Fibroblast of lung (primary cell): Measurements from ENCODE around the gene NES. TPM values are rescaled to one million over a fixed set of nuclear protein-coding genes. Genes with fewer than 3 reads are reported as not detected.

Experiments used
- DNase-seq, 2 donors: peaks; one replicate each; pipeline versions ENCODE4 v3.0.0 to v3.0.0-alpha.2; 2010; ENCODE audit warnings: low read depth in 2 of 2
- H2AFZ ChIP-seq: 2 replicates; pipeline ENCODE4 v1.5.1; 2012; ENCODE audit warnings: low read length, control low read depth, inconsistent platforms
- H3K27ac ChIP-seq: 2 replicates; pipeline ENCODE4 v1.5.1; 2011; ENCODE audit warnings: low read length, control low read depth; ENCODE audit not compliant: insufficient read depth
- H3K27me3 ChIP-seq: 2 replicates; pipeline ENCODE4 v1.5.1; 2011; ENCODE audit warnings: mild to moderate bottlenecking, low read length; ENCODE audit not compliant: control insufficient read depth, insufficient read depth
- H3K36me3 ChIP-seq: 2 replicates; pipeline ENCODE4 v1.5.1; 2011; ENCODE audit warnings: low read length; ENCODE audit not compliant: control insufficient read depth, insufficient read depth
- H3K4me1 ChIP-seq: 2 replicates; pipeline ENCODE4 v1.5.1; 2011; ENCODE audit warnings: low read length; ENCODE audit not compliant: control insufficient read depth, insufficient read depth; ENCODE audit errors: extremely low read depth
- H3K4me2 ChIP-seq: 2 replicates; pipeline ENCODE4 v1.5.1; 2011; ENCODE audit warnings: low read length, control low read depth; ENCODE audit not compliant: insufficient read depth; ENCODE audit errors: extremely low read depth
- H3K4me3 ChIP-seq, 4 experiments: fragments of 200-600 bp in 1 of 4; sonication (generic) in 1 of 4; replicated peaks in 1 of 4; 2 replicates each; pipeline ENCODE4 v1.5.1; 2011 to 2016; ENCODE audit warnings: low read length in 4 of 4, low read depth in 3 of 4, mild to moderate bottlenecking in 3 of 4, control low read depth in 2 of 4, inconsistent platforms in 1 of 4, mixed read lengths in 1 of 4; ENCODE audit not compliant: insufficient read depth in 1 of 4; ENCODE audit errors: control extremely low read depth in 1 of 4
- H3K79me2 ChIP-seq: 2 replicates; pipeline ENCODE4 v1.5.1; 2012; ENCODE audit warnings: mild to moderate bottlenecking, low read length, inconsistent platforms; ENCODE audit not compliant: control insufficient read depth, insufficient read depth
- H3K9ac ChIP-seq: 2 replicates; pipeline ENCODE4 v1.5.1; 2011; ENCODE audit warnings: mild to moderate bottlenecking, low read length, control low read depth; ENCODE audit not compliant: insufficient read depth
- H3K9me3 ChIP-seq: 2 replicates; pipeline ENCODE4 v1.5.1; 2012; ENCODE audit warnings: low read depth, low read length; ENCODE audit not compliant: control insufficient read depth, insufficient read depth
- H4K20me1 ChIP-seq: 2 replicates; pipeline ENCODE4 v1.5.1; 2011; ENCODE audit warnings: low read length; ENCODE audit not compliant: control insufficient read depth, insufficient read depth; ENCODE audit errors: extremely low read depth
- EZH2 ChIP-seq: IDR thresholded peaks from 2 replicates; pipeline ENCODE4 v1.5.1; 2012; ENCODE audit warnings: low read length, control low read depth, mild to moderate bottlenecking; ENCODE audit errors: missing control alignments
- polyA plus RNA-seq, 2 donors: library from polyadenylated mRNA; depleted of rRNA in 1 of 2; stranded (reverse) in 1 of 2; unstranded in 1 of 2; fragments of >200 nt; gene quantifications; 2 replicates each; pipeline ENCODE4 v1.2.1, GENCODE V29; 2011 to 2012; ENCODE audit warnings: missing spikeins in 1 of 2
- total RNA-seq: library from RNA; depleted of rRNA; stranded (reverse); fragments of >200 nt; gene quantifications from 2 replicates; pipeline ENCODE4 v1.2.1, GENCODE V29; 2014
- TF ChIP-seq, protein P1 (sequence below), 2 donors: IDR thresholded peaks in 1 of 2; conservative IDR thresholded peaks in 1 of 2; 1 replicate in 1 of 2; 2 replicates in 1 of 2; pipeline ENCODE4 v1.5.1; 2011 to 2012; ENCODE audit warnings: low read length in 2 of 2, control low read depth in 1 of 2, inconsistent platforms in 1 of 2, low read depth in 1 of 2, mild to moderate bottlenecking in 1 of 2

The NES gene
- total and polyA plus RNA-seq, 2 donors (not counting 1 experiment from before 2014, with no cell fraction given): 34.6 to 87.4 TPM

DNA sequence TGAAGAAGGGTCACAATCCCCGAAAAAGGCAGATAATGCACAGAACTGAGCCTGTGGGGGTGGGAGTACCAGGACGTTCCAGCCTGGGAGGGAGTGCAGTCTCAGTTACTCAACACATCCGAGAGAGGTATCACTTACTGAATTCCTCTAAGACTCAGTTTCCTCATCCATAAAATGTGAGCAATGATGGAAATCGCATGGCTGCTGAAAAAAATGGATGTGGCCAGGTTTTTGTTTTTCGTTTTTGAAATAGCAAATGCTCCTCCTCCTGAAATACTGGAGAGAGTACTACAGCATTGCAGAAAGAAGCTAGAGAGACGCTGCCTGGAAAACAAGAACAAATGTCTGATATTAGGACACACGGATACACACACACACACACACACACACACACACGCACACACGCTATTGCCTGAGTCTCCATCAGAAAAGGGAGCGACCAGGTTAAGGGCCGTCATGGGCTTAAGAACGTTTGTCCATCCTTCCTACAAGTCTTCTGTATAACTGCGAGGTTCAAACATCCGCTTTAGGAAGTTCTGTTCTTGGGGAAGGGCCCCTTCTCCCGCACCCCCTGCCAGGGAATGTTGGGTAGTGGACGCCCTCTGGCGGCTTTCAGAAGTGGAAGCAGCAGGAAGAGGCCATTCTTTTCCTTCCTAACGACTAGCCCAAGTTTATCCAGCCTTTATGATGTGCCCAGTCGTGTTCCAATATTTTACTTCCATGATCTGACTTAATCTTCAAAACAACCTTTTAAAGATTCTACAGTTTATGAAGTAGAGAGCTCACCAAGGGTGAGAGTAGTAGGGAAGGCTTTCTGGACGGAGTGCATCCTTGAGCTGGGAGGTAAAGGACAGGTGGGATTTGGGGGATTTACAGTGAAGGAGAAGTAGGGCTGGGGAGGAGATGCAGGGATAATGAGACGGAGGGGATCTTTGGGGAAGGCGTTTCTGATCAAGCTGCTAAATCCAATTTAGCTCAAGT, 699 bp upstream of the NES start:
- Histone ChIP-seq H3K79me2 (peaks cover 38% of the 10 kb centered on the region), H3K9ac (no peak overlapping the region), H3K27ac (peak overlapping the region; percentile 22), H3K4me3 (peak overlapping the region in 3 of 4 experiments; percentile 30 to 70 (median 55)), H3K36me3 (peaks cover 6% of the 10 kb centered on the region), H3K4me2 (peak overlapping the region; percentile 69), H3K4me1 (peaks cover 21% of the 10 kb centered on the region), H2AFZ (peak overlapping the region; percentile 66), H3K27me3 (no peaks in the 10 kb centered on the region), H3K9me3 (no peaks in the 10 kb centered on the region), H4K20me1 (no peaks in the 10 kb centered on the region)
- TF ChIP-seq, protein P1, sequence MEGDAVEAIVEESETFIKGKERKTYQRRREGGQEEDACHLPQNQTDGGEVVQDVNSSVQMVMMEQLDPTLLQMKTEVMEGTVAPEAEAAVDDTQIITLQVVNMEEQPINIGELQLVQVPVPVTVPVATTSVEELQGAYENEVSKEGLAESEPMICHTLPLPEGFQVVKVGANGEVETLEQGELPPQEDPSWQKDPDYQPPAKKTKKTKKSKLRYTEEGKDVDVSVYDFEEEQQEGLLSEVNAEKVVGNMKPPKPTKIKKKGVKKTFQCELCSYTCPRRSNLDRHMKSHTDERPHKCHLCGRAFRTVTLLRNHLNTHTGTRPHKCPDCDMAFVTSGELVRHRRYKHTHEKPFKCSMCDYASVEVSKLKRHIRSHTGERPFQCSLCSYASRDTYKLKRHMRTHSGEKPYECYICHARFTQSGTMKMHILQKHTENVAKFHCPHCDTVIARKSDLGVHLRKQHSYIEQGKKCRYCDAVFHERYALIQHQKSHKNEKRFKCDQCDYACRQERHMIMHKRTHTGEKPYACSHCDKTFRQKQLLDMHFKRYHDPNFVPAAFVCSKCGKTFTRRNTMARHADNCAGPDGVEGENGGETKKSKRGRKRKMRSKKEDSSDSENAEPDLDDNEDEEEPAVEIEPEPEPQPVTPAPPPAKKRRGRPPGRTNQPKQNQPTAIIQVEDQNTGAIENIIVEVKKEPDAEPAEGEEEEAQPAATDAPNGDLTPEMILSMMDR (conservative IDR thresholded peaks at IDR 0.05 in 1 of 2, IDR thresholded peaks at IDR 0.05 in 1 of 2; ENCODE audit: low read depth in 1 of 2, low read length in 2 of 2): peak; percentile 93 to 94
- no peak for TF ChIP-seq EZH2
- DNase-seq: peak; percentile 80 to 92

DNA sequence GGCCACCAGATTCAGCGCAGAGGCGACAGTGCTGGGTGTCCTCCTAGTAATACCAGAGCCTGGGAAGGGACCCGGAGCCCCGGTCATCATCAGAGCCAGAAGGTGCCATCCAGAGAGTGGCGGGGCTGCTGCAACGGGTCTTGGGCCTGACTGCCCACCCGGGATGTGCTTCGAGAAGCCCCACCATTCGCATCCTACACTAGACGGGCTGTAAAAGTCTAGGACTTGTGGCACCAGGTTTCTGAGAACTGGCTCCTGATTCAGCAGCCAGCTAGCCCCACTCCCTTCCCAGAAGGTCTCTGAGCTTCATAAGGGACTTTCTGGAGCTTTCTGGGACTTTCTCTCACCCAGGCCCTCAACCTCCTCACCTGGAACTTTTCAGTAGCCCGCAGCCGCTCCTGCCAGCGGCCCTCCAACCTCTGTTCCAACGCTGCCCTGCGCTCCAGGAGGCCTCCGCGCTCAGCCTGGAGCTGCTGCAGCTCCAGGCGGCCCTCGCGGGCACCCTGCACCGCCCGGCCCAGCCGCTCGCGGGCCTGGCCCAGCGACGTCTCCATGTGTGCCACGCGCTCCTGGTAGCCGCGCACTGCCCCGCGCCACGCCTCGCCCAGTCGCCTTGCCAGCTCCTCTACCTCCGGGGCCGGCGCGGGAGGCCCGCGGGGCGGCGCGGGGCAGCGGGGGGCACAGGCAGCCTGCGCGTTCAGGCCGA, 940 bp downstream of the NES start:
- Histone ChIP-seq H3K27me3 (no peaks in the 10 kb centered on the region), H4K20me1 (no peaks in the 10 kb centered on the region), H3K9ac (peak overlapping the region; percentile 64), H3K36me3 (peaks cover 9% of the 10 kb centered on the region), H3K9me3 (no peaks in the 10 kb centered on the region), H3K4me3 (peak overlapping the region; percentile 61 to 74 (median 71)), H3K4me1 (peaks cover 21% of the 10 kb centered on the region), H3K4me2 (peak overlapping the region; percentile 85), H3K79me2 (peaks cover 38% of the 10 kb centered on the region), H3K27ac (peak overlapping the region; percentile 58), H2AFZ (no peak overlapping the region)
- no peak for TF ChIP-seq EZH2
- TF ChIP-seq, protein P1 (conservative IDR thresholded peaks at IDR 0.05 in 1 of 2, IDR thresholded peaks at IDR 0.05 in 1 of 2; ENCODE audit: low read depth in 1 of 2, low read length in 2 of 2): no peak
- DNase-seq: peak in 1 of 2 donors; percentile 33
